Measurements from ENCODE around the gene KLC3.

The KLC3 gene

DNA sequence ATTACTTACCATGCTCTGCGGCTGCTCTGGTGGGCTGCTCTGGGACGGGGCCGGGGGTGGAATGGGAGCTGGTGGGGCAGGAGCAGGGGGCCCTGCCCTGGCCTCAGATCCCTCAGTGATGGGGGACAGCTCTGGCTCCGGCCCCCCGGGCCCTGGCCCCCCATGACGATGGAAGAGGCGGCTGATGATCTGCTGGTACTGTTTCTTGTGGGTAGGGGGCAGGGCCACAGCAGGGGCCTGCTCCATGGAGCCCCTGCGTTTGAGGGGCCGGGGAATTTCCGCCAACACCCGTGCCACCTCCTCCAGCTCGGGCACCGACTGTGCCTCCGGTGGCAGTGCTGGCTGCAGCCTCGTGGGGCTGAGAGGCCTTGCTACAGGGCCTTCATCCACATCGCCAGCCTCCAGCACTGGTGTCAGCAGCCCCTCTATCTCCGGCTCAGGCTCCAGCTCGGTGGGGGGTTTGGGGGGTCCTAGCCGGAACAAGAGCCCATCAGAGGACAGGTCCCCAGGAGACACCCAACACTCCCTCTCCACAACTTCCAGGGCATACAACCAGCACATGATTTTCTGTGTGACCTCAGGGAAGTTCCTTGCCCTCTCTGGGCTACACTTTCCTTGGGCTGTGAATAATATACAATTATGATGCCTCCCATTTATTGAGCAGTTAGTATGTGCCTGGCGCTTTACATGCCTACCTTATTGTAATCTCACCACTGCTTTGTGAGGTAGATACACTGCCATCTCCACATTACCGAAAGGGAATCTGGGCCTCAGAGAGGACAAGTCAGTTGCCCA, 51.5 kb downstream of the KLC3 start:
- TF ChIP-seq, protein P1, sequence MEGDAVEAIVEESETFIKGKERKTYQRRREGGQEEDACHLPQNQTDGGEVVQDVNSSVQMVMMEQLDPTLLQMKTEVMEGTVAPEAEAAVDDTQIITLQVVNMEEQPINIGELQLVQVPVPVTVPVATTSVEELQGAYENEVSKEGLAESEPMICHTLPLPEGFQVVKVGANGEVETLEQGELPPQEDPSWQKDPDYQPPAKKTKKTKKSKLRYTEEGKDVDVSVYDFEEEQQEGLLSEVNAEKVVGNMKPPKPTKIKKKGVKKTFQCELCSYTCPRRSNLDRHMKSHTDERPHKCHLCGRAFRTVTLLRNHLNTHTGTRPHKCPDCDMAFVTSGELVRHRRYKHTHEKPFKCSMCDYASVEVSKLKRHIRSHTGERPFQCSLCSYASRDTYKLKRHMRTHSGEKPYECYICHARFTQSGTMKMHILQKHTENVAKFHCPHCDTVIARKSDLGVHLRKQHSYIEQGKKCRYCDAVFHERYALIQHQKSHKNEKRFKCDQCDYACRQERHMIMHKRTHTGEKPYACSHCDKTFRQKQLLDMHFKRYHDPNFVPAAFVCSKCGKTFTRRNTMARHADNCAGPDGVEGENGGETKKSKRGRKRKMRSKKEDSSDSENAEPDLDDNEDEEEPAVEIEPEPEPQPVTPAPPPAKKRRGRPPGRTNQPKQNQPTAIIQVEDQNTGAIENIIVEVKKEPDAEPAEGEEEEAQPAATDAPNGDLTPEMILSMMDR (conservative IDR thresholded peaks at IDR 0.05; ENCODE audit: low read depth, low read length): no peak
- no peak overlapping the region for H3K4me3 ChIP-seq (ENCODE audit: low read length)
- no peak for DNase-seq (ENCODE audit: low read depth)

DNA sequence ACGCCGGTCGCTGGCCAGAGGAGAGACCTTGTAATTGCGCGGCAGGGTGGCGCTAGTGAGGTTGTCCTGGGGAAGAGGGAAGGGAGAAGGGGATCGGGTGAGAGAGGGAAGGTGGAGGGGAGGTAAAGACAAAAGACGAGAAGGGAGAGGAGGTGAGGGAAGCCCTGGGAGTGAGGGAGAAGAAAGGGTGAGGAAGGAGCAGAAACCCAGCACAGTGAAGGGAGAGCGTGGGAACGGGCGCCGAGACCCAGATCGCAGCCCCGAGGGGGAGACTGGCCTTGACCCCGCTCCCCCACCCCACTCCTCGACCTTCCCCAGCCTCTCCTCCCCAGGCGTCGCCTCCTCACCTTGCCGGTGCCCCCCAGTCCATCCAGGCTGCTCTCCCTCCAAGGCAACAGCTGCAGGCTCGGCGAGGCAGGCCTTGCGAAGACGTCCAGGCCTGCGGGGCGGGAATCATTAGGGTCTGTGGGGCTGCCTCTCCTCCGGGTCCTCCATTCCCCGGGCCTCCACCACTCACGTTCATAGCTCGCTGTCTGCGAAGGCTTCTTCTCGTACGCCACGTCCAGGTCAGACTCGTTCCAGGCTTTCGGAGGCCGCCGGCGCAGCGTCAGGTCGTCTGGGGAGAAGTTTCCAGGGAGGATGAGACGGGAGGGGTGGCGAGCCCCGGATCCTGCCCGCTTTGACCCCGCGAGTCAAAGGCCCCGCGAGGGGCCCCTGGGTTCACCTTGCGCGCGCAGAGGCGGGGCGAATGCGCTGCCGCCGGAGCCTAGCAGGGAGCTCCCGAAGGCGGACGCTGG, 55.5 kb downstream of the KLC3 start:
- H3K4me3 ChIP-seq (ENCODE audit: low read length): no peak overlapping the region

DNA sequence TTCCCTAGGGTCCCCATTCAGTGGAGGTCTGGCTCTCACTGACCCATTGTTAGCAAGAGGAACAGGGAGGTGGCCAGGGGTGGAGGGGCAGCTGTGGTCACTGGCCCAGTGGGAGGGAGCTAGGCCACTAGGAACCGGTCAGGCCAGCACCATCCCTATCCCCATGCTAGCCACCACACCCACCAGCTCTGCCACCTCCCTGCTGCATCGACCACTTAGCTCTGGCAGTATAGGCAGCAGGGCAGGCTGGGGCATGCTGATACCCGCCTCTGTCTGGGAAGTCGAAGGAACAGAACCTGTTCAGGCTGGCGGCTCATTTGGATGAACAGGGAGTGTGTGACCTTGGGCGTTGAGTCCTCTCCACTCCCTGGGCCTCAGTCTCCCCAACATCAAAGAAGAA, 59.6 kb downstream of the KLC3 start:
- no peak for DNase-seq (ENCODE audit: low read depth)
- TF ChIP-seq, protein P1 (conservative IDR thresholded peaks at IDR 0.05; ENCODE audit: low read depth, low read length): no peak
- H3K4me3 ChIP-seq (ENCODE audit: low read length): no peak overlapping the region

More for the DNA sequence above, 55.5 kb downstream of the KLC3 start:
- no peak for DNase-seq (ENCODE audit: low read depth)
- TF ChIP-seq, protein P1 (conservative IDR thresholded peaks at IDR 0.05; ENCODE audit: low read depth, low read length): no peak

Measured in retinal pigment epithelial cell (primary cell).